Keratinocyte (primary cell): ENCODE data around the gene SMYD4.

Experiments
- EZH2 ChIP-seq: IDR thresholded peaks from one replicate; pipeline ENCODE4 v1.6.1; 2012; ENCODE audit warnings: inconsistent platforms, mild to moderate bottlenecking, low read length, moderate library complexity
- TF ChIP-seq, protein P1 (sequence below), 3 experiments: IDR thresholded peaks in 1 of 3; conservative IDR thresholded peaks in 1 of 3; optimal IDR thresholded peaks in 1 of 3; 2 replicates in 2 of 3; 3 replicates in 1 of 3; pipeline versions ENCODE3 to v1.5.1; 2011; ENCODE audit warnings: low read length in 3 of 3, mild to moderate bottlenecking in 3 of 3, moderate library complexity in 2 of 3, control low read depth in 1 of 3, inconsistent platforms in 1 of 3; ENCODE audit not compliant: insufficient read depth in 2 of 3; ENCODE audit errors: extremely low read depth in 1 of 3

DNA sequence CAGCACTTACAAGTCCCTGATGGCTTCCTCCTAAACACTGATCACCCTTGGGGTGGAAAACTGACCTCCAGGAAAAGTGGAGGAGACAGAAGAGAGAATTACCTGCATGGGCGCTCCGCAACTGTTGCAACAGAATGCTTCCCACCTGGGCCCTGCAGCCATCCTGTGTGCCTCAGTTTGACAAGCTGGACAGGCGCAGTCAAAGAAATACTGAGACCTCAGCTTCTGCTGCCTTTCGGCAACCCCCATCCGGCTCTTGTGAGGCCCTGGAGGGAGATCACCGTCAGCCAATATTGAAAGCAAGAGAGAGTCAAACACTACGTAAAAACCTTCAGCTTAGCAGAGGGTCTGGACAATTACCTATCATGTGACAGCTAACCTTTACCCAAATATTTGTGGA is 43.0 kb downstream of the SMYD4 start:
- TF ChIP-seq EZH2, result no peak
- TF ChIP-seq, protein P1, sequence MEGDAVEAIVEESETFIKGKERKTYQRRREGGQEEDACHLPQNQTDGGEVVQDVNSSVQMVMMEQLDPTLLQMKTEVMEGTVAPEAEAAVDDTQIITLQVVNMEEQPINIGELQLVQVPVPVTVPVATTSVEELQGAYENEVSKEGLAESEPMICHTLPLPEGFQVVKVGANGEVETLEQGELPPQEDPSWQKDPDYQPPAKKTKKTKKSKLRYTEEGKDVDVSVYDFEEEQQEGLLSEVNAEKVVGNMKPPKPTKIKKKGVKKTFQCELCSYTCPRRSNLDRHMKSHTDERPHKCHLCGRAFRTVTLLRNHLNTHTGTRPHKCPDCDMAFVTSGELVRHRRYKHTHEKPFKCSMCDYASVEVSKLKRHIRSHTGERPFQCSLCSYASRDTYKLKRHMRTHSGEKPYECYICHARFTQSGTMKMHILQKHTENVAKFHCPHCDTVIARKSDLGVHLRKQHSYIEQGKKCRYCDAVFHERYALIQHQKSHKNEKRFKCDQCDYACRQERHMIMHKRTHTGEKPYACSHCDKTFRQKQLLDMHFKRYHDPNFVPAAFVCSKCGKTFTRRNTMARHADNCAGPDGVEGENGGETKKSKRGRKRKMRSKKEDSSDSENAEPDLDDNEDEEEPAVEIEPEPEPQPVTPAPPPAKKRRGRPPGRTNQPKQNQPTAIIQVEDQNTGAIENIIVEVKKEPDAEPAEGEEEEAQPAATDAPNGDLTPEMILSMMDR (optimal IDR thresholded peaks at IDR 0.05 in 1 of 3, IDR thresholded peaks at IDR 0.05 in 1 of 3, conservative IDR thresholded peaks at IDR 0.05 in 1 of 3; ENCODE audit: extremely low read depth in 1 of 3, insufficient read depth in 2 of 3, low read length in 3 of 3), result no peak
